Fibroblast of skin of left quadriceps (primary cell): Measurements from ENCODE around the gene CAPN5.
A peak's percentile ranks its signal among the peaks of the same experiment; 100 is the strongest.

Source experiments
- DNase-seq, 2 experiments: peaks; one replicate each; pipeline ENCODE4 v3.0.0-alpha.2; 2013; ENCODE audit warnings: low read depth in 2 of 2

The CAPN5 gene

GRCh38 chr11:77082838-77083565 is 16.2 kb downstream of the CAPN5 start:
- DNase-seq = no peak

DNA sequence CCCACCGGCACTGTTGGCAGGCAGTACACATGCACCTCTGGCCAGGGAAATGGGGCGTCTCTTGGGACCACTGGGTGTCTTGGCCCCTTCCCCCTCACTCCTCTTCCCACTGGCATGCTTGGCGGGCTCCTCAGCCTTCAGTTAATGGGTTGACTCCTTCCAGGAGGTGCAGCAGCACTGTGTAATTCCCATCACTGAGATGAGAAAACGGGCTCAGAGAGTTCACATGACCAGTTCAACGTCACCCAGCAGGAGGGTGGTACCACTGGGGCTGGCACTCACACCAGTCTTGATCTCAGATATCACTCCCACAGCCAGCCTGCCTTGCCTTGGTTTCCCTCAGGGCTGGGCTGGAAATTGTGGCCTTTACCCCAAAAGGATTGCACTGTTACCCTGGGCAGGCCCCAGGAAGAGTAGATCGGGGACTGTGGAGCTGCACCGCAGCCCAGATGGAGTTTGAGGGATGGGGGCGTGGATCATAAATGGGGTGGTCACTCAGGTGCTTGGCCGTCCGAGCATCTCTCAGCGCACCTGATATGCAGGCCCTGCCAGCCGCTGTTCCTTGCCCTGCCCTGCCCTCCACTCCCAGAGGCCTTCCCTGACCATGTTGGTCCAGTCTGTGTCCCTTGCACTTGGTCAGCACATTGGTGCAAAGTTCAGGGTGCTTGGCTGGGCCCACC is 16.9 kb downstream of the CAPN5 start:
- no peak for DNase-seq

- DNase-seq = no peak
Observed at GRCh38 chr11:77084581-77085191, 17.9 kb downstream of the CAPN5 start.

GRCh38 chr11:77085652-77086051 is 18.9 kb downstream of the CAPN5 start:
- DNase-seq = no peak

- no peak for DNase-seq
Observed at GRCh38 chr11:77086521-77087472, 20.0 kb downstream of the CAPN5 start.

GRCh38 chr11:77087723-77088225 is 21.0 kb downstream of the CAPN5 start:
- DNase-seq = no peak

GRCh38 chr11:77088236-77089003 is 21.6 kb downstream of the CAPN5 start:
- DNase-seq = no peak

DNA sequence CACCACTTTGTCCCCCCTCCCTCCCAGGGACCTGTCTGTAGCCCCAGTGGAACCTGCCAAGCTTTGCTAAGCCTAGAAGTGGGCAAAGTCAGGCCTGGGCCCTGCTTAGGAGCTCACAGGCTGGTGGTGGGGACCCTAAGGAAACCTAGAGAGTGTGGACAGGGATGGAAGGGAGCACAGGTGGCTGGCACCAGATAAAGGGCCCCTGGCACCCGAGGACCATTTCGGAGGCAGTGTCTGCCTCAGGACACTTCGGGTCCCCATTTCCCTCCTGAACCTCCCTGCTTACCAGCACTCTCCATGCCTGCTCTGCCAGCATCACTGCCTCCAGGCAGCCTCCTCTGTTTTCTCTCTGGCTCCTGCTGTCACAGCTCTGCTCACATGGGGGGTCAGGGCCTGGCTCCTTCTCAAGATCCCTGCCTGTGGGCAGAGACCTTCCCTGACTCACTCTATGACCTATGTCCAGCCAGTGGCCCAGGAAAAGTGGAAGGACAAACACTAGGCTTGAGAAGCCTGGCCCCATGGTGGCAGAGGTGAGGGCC is 22.3 kb downstream of the CAPN5 start:
- DNase-seq = no peak

GRCh38 chr11:77090046-77090372 is 23.2 kb downstream of the CAPN5 start:
- no peak for DNase-seq

- DNase-seq = no peak
Observed at GRCh38 chr11:77090373-77091111, 23.8 kb downstream of the CAPN5 start.

DNA sequence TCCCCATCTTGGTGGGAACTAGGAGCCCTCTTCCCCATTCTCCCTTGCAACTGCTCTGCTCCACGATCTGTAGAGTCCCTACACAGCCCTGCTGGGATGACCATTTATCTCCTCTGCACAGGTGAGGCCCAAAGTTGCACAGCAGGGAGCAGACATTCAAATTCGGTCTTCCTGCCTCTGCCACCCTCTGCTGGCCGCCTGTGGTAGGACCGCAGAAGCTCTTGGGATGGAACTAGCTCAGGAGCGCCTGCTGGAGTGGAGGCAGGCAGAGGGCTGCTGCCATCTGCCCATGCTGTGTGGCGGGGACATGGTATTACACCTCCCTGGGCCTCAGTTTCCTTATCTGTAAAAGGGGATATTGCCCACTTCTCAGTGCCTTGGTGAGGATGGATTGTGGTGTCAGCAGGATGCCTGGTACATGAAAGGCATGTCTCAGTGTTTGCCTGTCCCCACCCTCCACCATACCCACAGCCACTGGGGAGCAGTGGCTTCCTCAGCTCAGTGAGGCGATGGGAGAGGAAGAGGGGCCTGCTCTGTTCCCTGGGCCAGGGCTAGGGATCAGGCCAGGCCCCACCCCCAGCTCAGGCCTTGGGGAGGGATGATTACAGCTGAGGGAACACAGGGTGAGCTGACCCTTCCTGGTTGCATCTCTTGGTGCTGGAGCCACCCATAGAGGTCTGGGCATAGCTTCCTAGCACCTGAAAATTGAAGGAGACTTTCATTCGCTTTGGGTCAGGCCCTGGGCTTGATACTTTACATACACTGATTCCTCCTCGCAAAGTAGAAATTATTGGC is 24.6 kb downstream of the CAPN5 start:
- DNase-seq = peak in 1 of 2 experiments; percentile 32

- no peak for DNase-seq
Observed at GRCh38 chr11:77092382-77092781, 25.6 kb downstream of the CAPN5 start.

GRCh38 chr11:77093056-77093891 is 26.5 kb downstream of the CAPN5 start:
- DNase-seq = no peak

DNA sequence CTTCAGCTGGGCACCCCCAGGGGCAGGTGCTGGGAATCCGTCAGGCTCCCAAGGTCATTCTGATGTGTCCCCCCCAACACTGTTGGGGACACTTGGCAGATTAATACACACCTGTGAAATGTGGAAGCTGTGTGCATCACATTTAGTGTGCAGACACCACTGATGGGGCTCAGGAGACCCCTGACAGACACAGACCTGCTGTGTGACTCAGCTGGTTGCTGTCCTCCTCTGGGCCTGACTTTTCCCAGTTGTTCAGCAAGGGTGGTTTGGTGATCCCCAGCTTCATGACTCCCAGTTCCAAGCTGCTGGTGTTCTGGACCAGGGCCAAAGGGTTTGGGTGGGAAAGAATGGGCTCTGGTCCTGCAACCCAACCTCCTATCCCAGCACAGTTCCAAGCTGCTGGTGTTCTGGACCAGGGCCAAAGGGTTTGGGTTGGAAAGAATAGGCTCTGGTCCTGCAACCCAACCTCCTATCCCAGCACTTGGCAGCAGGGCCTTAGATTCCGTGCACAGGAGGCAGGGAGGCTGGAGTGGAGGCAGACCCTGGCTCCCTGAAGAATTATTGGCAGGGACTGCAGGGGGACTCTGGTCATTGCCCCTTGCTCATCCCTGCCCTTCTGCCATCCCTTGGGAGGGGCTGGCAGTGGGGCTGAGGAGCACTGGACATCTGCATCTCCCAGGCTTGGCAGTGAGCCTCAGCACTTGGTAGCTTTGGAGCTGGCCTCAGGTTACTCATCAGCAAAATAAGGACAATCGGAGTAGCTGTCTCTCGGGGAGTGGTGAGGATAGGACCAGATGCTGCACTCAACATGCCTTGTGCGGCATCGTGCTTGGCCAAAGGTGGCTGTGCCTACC is 27.4 kb downstream of the CAPN5 start:
- DNase-seq = no peak

DNA sequence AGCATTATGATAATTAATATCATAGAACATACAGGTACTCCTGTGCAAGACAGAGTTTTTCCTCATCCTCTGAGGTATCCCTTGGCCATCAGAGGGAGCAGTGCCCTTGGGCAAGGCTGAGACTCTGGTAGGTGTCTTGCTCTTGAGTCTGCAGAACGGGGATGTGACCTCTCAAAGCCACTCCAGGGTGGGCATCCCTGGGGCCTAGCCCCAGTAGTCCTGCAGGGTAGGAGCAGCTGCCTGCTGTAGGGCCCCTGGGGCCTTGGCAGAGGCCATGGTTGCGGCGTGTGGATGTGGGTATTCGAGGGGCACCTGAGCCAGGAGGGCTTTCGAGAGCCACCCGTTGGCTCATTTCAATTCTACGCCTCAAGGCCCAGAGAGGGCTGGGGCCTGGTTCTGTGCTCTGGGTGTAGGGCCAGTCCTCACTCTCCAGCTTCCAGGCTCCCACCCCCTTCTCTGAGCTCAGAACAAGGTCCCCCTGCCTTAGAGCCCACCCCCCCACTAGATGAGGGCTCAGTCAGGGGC is 28.1 kb downstream of the CAPN5 start:
- DNase-seq = no peak

GRCh38 chr11:77095551-77096490 is 29.1 kb downstream of the CAPN5 start:
- DNase-seq = no peak
